HG02610 (cell line): ENCODE measurements around the gene TMEM115.
"Not testable (repeated sequence)": the region's sequence is repeated elsewhere in the genome, so short reads cannot be mapped to it uniquely, and the experiment has no call there.

Source experiments
- ATAC-seq: cut with Tn5 transposase; IDR thresholded peaks from one replicate; pipeline ENCODE4 v1.9.1; 2021; ENCODE audit warnings: mild to moderate bottlenecking, moderate library complexity; ENCODE audit not compliant: unreplicated experiment

TMEM115 gene

GRCh38 chr3:50319181-50319893, 40.0 kb downstream of the TMEM115 start:
- no peak for ATAC-seq

DNA sequence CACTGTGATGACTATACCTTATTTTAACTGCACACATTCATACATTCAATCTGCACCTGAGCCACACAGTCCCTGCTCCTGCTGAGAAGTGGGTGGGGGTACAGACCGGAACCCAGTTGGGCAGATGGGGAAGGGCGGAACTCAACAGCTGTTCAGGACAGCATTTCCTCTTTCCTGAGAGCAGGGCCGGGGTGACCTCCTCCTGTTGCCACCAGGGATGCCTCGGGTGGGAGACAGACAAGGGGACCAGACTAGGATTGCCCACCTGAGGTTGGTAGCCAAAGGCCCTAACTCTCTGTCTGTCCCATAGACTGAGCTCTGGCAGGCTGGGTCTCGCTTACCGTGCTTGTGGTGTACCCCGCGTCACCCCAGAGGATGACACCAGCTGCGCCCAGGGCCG, 40.7 kb downstream of the TMEM115 start:
- ATAC-seq: no peak

DNA sequence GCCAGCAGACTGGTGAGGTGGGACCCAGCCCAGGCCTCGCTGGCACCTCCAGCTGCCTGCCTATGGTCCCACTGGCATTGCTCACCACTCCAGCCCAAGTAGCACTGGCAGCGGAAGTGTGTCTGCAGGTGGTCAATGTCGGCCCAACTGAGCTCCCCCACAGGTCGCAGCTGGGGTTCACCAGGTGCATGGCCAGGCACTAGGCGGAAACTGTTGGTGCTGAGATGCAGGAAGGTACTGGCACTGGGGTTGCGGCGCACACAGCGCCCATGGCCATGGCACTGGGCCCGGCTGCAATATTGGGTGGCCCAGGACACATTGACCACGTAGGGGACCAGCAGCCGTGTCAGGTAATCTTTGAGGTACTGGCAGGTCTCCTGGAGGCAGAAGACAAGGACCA, 41.2 kb downstream of the TMEM115 start:
- no peak for ATAC-seq

DNA sequence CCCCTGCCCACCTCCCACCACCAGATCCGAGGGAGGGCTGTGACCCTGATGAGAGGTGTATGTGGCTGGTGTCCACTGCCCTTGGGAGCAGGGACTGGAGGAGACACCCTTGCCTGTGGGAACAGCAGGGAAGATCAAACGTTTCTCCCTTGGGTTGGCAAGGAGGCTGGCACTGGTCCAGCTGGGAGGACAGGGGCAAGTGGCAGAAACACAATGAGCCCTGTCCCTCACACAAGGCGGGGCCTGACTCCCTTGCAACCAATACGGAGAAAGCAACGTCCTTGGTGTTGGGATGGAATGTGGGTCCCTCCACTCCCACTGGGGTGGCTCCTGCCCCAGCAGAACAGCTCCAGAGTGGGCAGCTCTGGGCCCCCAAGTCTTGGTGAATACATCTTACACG, 42.0 kb downstream of the TMEM115 start:
- no peak for ATAC-seq

DNA sequence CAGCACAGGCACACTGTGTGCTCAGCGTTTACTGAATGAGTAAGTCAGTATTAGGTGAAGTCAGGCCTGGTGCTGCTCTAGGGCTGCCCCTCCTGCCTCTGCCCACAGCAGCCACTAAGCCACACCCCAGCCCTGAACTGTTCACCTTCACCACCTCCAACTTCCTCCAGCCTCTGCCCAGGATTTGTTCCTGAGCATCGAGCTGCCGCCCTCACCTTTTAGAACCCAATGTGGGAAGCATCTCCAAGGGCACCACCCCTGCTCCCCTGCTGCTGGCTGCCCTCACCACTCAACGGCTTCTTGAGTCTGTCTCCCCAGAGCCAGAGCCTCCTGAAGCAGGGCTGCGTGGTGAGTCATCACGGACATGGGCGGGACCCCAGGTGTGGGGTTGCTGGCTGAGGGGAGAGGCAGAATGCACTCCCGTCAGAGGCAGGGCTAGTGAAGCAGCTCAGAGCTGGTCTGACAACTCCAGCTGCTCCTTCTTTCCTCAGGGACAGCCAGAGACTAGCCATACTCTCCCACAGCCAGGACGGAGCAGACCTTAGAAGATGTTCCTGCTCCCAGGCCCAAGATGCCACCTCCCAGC, 42.6 kb downstream of the TMEM115 start:
- no peak for ATAC-seq

GRCh38 chr3:50314816-50315215, 44.5 kb downstream of the TMEM115 start:
- no peak for ATAC-seq

- no peak for ATAC-seq
Measured at GRCh38 chr3:50314342-50314741, 45.0 kb downstream of the TMEM115 start.

DNA sequence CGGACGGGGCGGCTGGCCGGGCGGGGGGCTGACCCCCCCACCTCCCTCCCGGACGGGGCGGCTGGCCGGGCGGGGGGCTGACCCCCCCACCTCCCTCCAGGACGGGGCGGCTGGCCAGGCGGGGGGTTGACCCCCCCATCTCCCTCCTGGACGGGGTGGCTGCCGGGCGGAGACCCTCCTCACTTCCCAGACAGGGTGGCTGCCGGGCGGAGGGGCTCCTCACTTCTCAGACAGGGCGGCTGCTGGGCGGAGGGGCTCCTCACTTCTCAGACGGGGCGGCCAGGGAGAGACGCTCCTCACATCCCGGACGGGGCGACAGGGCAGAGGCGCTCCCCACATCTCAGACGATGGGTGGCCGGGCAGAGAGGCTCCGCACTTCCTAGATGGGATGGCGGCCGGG, 47.3 kb downstream of the TMEM115 start:
- ATAC-seq: not testable (repeated sequence)
